Measurements from ENCODE around the gene DNAJC5.

Gene DNAJC5

GRCh38 chr20:63964412-63964811 lies 69.5 kb downstream of the DNAJC5 start:
- Histone ChIP-seq H3K36me3 (ENCODE audit: control insufficient read depth, insufficient read depth, low read length) (peaks cover 64% of the 10 kb centered on the region), H3K27ac (ENCODE audit: low read length) (no peak overlapping the region), H3K9me3 (ENCODE audit: control insufficient read depth, insufficient read depth, low read length) (peaks cover 37% of the 10 kb centered on the region), H3K27me3 (ENCODE audit: control insufficient read depth, insufficient read depth, low read length) (no peaks in the 10 kb centered on the region), H3K4me1 (ENCODE audit: control insufficient read depth, insufficient read depth, low read length) (peaks cover under 1% of the 10 kb centered on the region), H3K4me3 (ENCODE audit: low read length) (no peak overlapping the region; the same call in 1 of the 2 replicates)
- no peak for DNase-seq (ENCODE audit: low read depth, low spot score)
- WGBS (ENCODE audit: insufficient coverage, insufficient read length): no CpG with 5 or more reads among the region's 16 CpGs

- H3K36me3 ChIP-seq (ENCODE audit: control insufficient read depth, insufficient read depth, low read length): peaks cover 55% of the 10 kb centered on the region
- H3K4me1 ChIP-seq (ENCODE audit: control insufficient read depth, insufficient read depth, low read length): peaks cover 2% of the 10 kb centered on the region; the same call in 1 of the 2 replicates
- H3K9me3 ChIP-seq (ENCODE audit: control insufficient read depth, insufficient read depth, low read length): peaks cover 37% of the 10 kb centered on the region
- WGBS (ENCODE audit: insufficient coverage, insufficient read length): no CpG with 5 or more reads among the region's 27 CpGs
- H3K27me3 ChIP-seq (ENCODE audit: control insufficient read depth, insufficient read depth, low read length): no peaks in the 10 kb centered on the region
- no peak overlapping the region for H3K4me3 ChIP-seq (ENCODE audit: low read length)
- DNase-seq (ENCODE audit: low read depth, low spot score): no peak
- H3K27ac ChIP-seq (ENCODE audit: low read length): no peak overlapping the region
These were observed 71.4 kb downstream of the DNAJC5 start for GRCh38 chr20:63966172-63966943.

DNA sequence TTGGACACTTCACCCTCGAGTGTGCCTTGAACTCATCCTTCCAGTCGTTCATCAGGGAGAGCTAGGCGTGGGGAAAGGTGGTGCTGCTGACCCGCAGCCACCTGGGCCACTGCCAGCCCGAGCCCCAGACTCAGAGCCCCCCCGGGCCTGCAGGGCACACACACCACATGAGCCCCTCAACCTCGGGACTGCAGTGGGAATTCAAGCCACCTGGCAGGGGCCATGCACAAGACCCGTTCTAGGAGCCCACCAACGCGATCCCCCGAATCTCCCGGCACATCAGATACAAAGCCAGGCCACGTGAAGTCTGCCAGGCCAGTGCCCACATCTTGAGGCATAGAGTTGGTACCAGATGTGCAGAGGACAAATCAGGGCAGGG lies 72.0 kb downstream of the DNAJC5 start:
- Histone ChIP-seq H3K9me3 (ENCODE audit: control insufficient read depth, insufficient read depth, low read length) (peaks cover 37% of the 10 kb centered on the region), H3K27me3 (ENCODE audit: control insufficient read depth, insufficient read depth, low read length) (no peaks in the 10 kb centered on the region), H3K27ac (ENCODE audit: low read length) (no peak overlapping the region), H3K36me3 (ENCODE audit: control insufficient read depth, insufficient read depth, low read length) (peaks cover 51% of the 10 kb centered on the region), H3K4me3 (ENCODE audit: low read length) (no peak overlapping the region), H3K4me1 (ENCODE audit: control insufficient read depth, insufficient read depth, low read length) (peaks cover 2% of the 10 kb centered on the region; the same call in 1 of the 2 replicates)
- no peak for DNase-seq (ENCODE audit: low read depth, low spot score)
- no CpG with 5 or more reads among the region's 13 CpGs for WGBS (ENCODE audit: insufficient coverage, insufficient read length)

DNA sequence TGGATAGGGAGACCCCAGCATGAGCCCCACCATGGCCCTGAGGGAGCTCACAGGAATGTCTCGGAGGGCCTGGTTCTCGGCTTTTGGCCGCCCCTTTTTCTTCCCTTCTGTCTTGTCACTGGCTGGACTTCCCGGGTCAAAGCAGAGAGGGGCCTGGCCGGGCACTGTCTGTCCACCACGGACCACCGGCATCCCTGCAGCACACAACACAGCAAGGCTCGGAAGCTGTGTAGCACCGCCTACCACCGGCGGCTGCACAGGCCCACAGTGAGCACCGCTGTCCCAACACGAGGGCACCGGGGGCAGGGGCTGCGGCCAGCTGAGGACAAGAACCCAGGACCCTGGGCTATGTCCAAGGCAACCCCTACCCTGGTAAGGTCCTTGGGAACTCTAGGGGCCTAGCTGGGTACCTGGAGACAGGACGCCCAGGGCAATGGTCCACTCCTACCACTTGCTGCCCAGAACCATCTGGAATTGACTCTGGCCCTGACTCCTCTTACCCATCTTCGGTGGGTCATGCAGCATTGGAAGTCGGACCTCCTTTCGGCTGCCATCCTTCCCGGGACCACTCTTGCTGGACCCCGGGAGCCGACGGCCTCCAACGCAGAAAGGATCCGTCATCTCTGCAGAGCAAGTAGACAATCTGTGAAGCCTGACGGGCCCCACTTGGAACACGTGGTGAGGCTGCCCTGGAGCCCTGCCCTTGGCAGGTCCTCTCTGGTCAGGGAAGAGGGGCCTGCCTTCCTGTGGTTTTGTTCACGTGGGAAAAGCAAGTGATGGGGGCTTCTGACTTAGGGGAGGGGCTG lies 72.6 kb downstream of the DNAJC5 start:
- peaks cover 37% of the 10 kb centered on the region for H3K9me3 ChIP-seq (ENCODE audit: control insufficient read depth, insufficient read depth, low read length)
- H3K36me3 ChIP-seq (ENCODE audit: control insufficient read depth, insufficient read depth, low read length): peaks cover 45% of the 10 kb centered on the region
- H3K27ac ChIP-seq (ENCODE audit: low read length): no peak overlapping the region
- no peak overlapping the region for H3K4me3 ChIP-seq (ENCODE audit: low read length)
- H3K4me1 ChIP-seq (ENCODE audit: control insufficient read depth, insufficient read depth, low read length): peaks cover 2% of the 10 kb centered on the region; the same call in 1 of the 2 replicates
- WGBS (ENCODE audit: insufficient coverage, insufficient read length): no CpG with 5 or more reads among the region's 28 CpGs
- H3K27me3 ChIP-seq (ENCODE audit: control insufficient read depth, insufficient read depth, low read length): no peaks in the 10 kb centered on the region
- DNase-seq (ENCODE audit: low read depth, low spot score): no peak

DNA sequence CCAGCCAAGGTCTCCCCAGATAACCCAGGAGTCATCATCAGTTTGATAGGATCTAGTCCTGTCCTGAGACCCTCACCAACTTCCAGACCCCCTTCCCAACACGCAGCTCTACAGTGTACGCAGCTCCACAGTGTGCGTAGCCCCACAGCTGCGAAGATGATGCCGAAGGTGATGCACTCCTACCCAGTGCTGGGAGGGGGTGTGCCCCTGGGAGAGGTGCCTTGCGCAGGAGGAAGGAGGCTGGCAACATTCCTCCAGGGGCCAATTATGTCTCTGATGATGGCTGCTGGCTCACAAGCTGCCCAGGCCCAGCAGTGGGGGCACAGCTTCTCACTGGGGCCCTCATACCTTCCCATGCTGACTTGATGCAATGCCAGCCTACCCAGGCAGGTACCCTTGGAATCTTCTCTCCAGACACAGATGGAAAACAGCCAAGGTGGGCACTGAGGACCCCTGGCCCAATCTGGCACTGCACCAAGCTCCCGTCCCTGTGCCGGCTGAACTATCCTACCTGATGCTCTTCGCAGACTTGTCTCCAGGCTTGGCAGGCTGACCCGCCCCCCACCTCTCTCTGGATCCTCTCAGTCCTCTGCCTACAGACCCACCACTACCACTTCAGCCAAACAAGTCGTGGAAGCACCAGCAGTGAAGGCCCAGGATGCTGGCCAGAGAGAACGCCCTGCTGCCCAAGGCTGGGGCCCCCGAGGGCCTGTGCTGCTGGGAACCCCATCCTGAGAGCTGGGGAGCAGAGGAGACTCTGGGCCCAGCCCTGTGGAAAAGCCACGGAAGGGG lies 73.4 kb downstream of the DNAJC5 start:
- H3K4me3 ChIP-seq (ENCODE audit: low read length): peak overlapping the region; percentile 6; the same call in 1 of the 2 replicates
- peaks cover 37% of the 10 kb centered on the region for H3K36me3 ChIP-seq (ENCODE audit: control insufficient read depth, insufficient read depth, low read length)
- WGBS (ENCODE audit: insufficient coverage, insufficient read length): no CpG with 5 or more reads among the region's 14 CpGs
- peaks cover 2% of the 10 kb centered on the region; the same call in 1 of the 2 replicates for H3K4me1 ChIP-seq (ENCODE audit: control insufficient read depth, insufficient read depth, low read length)
- H3K27me3 ChIP-seq (ENCODE audit: control insufficient read depth, insufficient read depth, low read length): no peaks in the 10 kb centered on the region
- H3K9me3 ChIP-seq (ENCODE audit: control insufficient read depth, insufficient read depth, low read length): peaks cover 37% of the 10 kb centered on the region
- H3K27ac ChIP-seq (ENCODE audit: low read length): no peak overlapping the region
- DNase-seq (ENCODE audit: low read depth, low spot score): no peak

DNA sequence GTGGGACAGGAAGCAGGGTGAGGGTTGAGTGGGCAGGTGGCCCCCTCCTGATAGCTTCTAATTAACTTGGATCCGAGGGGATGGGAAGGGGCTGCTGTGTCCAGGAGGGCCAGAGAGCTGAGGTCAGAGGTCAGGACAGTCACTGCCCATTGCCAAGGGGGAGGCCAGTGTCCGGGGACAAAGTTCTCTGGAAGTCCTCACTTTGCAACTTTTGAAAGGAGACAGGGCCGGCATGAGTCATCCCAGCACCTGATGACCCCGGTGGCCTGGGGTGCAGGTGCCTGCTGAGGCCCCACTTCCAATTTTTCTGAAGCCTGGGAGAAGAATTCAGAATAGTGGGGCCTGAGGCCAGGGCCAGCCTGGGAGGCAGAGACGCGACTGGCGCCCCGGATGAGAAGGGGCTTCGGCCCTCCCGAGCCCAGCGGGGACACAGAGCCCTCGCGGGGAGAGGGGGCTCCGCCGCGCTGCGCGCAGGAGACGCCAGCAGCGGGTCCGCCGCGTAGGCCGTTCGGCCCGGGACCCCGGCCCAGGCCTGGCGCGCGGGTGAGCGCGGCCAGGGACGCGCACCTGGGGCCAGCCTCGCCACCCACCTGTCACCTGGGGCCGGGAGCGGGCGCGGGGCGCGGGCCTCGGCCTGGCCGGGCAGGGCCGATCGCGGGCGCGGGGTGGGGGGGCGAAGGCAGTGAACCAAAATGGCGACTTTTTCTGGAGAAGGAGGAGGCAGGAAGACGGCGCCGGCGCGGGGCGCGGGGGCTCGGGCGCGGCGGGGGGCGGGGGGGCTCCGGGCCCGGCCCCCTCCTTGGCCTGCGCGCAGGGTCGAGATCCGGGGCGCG lies 74.2 kb downstream of the DNAJC5 start:
- Histone ChIP-seq H3K4me1 (ENCODE audit: control insufficient read depth, insufficient read depth, low read length) (peaks cover 2% of the 10 kb centered on the region; the same call in 1 of the 2 replicates), H3K27ac (ENCODE audit: low read length) (no peak overlapping the region), H3K9me3 (ENCODE audit: control insufficient read depth, insufficient read depth, low read length) (peaks cover 29% of the 10 kb centered on the region), H3K4me3 (ENCODE audit: low read length) (peak overlapping the region; percentile 55; the same call in 1 of the 2 replicates), H3K27me3 (ENCODE audit: control insufficient read depth, insufficient read depth, low read length) (no peaks in the 10 kb centered on the region), H3K36me3 (ENCODE audit: control insufficient read depth, insufficient read depth, low read length) (peaks cover 29% of the 10 kb centered on the region)
- no CpG with 5 or more reads among the region's 70 CpGs for WGBS (ENCODE audit: insufficient coverage, insufficient read length)
- no peak for DNase-seq (ENCODE audit: low read depth, low spot score)

- Histone ChIP-seq H3K4me1 (ENCODE audit: control insufficient read depth, insufficient read depth, low read length) (peaks cover 2% of the 10 kb centered on the region; the same call in 1 of the 2 replicates), H3K9me3 (ENCODE audit: control insufficient read depth, insufficient read depth, low read length) (peaks cover 24% of the 10 kb centered on the region), H3K27me3 (ENCODE audit: control insufficient read depth, insufficient read depth, low read length) (no peaks in the 10 kb centered on the region), H3K27ac (ENCODE audit: low read length) (no peak within 1 kb of the TSS), H3K36me3 (ENCODE audit: control insufficient read depth, insufficient read depth, low read length) (peaks cover 24% of the 10 kb centered on the region), H3K4me3 (ENCODE audit: low read length) (peak within 1 kb of the TSS; percentile 66)
- WGBS (ENCODE audit: insufficient coverage, insufficient read length): no CpG with 5 or more reads among the region's 73 CpGs
- DNase-seq (ENCODE audit: low read depth, low spot score): no peak
These were observed 75.2 kb downstream of the DNAJC5 start, which contains the start of gene ZNF512B for GRCh38 chr20:63969838-63970713. Gene ZNF512B, minus strand, starts transcription at chr20:63969930. Its CDS starts 1,980 bp downstream, at chr20:63967950.

- Histone ChIP-seq H3K4me1 (ENCODE audit: control insufficient read depth, insufficient read depth, low read length) (peaks cover 2% of the 10 kb centered on the region; the same call in 1 of the 2 replicates), H3K36me3 (ENCODE audit: control insufficient read depth, insufficient read depth, low read length) (peaks cover 24% of the 10 kb centered on the region), H3K27me3 (ENCODE audit: control insufficient read depth, insufficient read depth, low read length) (no peaks in the 10 kb centered on the region), H3K27ac (ENCODE audit: low read length) (no peak overlapping the region), H3K9me3 (ENCODE audit: control insufficient read depth, insufficient read depth, low read length) (peaks cover 24% of the 10 kb centered on the region), H3K4me3 (ENCODE audit: low read length) (no peak overlapping the region)
- no peak for DNase-seq (ENCODE audit: low read depth, low spot score)
- WGBS (ENCODE audit: insufficient coverage, insufficient read length): no CpG with 5 or more reads among the region's 5 CpGs
These were observed 75.9 kb downstream of the DNAJC5 start for GRCh38 chr20:63970714-63971431.

All from iPS DF 6.9 (cell line).